Measurements from ENCODE around the gene CEP83.

CEP83 gene

GRCh38 chr12:94304012-94304411 is 155.7 kb downstream of the CEP83 start:
- DNase-seq: no peak

- no peak for DNase-seq
Observed at GRCh38 chr12:94299846-94300245, 159.8 kb downstream of the CEP83 start.

GRCh38 chr12:94297876-94298505 is 161.7 kb downstream of the CEP83 start:
- DNase-seq: no peak

GRCh38 chr12:94297096-94297699 is 162.5 kb downstream of the CEP83 start:
- no peak for DNase-seq

- no peak for DNase-seq
Observed at GRCh38 chr12:94290353-94290752, 169.3 kb downstream of the CEP83 start.

GRCh38 chr12:94289461-94290312 is 170.0 kb downstream of the CEP83 start:
- DNase-seq: no peak

- no peak for DNase-seq
Observed at GRCh38 chr12:94287245-94287628, 172.4 kb downstream of the CEP83 start.

- DNase-seq: no peak
Observed at GRCh38 chr12:94286583-94287244, 173.0 kb downstream of the CEP83 start.

GRCh38 chr12:94285943-94286582 is 173.6 kb downstream of the CEP83 start:
- no peak for DNase-seq

- DNase-seq: no peak
Observed at GRCh38 chr12:94284859-94285258, 174.8 kb downstream of the CEP83 start.

- no peak for DNase-seq
Observed at GRCh38 chr12:94284046-94284445, 175.6 kb downstream of the CEP83 start.

GRCh38 chr12:94282675-94283074 is 177.0 kb downstream of the CEP83 start:
- DNase-seq: peak; percentile 54 to 63

GRCh38 chr12:94280063-94280462 is 179.6 kb downstream of the CEP83 start:
- DNase-seq: no peak

GRCh38 chr12:94277426-94278000 is 182.2 kb downstream of the CEP83 start:
- DNase-seq: no peak

GRCh38 chr12:94276725-94277124 is 182.9 kb downstream of the CEP83 start:
- no peak for DNase-seq

- DNase-seq: no peak
Observed at GRCh38 chr12:94273272-94273671, 186.4 kb downstream of the CEP83 start.

- DNase-seq: peak; percentile 37
Observed at GRCh38 chr12:94272280-94272679, 187.4 kb downstream of the CEP83 start.

- peak in 1 of 2 donors; percentile 2 for DNase-seq
Observed at GRCh38 chr12:94271351-94271750, 188.3 kb downstream of the CEP83 start.

GRCh38 chr12:94269316-94269999 is 190.2 kb downstream of the CEP83 start:
- DNase-seq: no peak

- no peak for DNase-seq
Observed at GRCh38 chr12:94267921-94268471, 191.7 kb downstream of the CEP83 start.

GRCh38 chr12:94267537-94267872 is 192.2 kb downstream of the CEP83 start:
- DNase-seq: peak in 1 of 2 donors; percentile 6

All from inflammatory macrophage (primary cell).